Stimulated activated CD8-positive, alpha-beta memory T cell treated with anti-CD3 and anti-CD28 coated beads, Interleukin-4, amount 100 ng/mL, for 1 hour (primary cell): ENCODE measurements around the gene TSHZ1.

Experiments used
- DNase-seq, 2 donors: peaks; one replicate each; pipeline ENCODE4 v3.0.0-alpha.2; 2020; ENCODE audit warnings: low read depth in 2 of 2, low spot score in 1 of 2

The TSHZ1 gene

GRCh38 chr18:75268364-75268646 is 57.7 kb downstream of the TSHZ1 start:
- DNase-seq, result no peak

DNA sequence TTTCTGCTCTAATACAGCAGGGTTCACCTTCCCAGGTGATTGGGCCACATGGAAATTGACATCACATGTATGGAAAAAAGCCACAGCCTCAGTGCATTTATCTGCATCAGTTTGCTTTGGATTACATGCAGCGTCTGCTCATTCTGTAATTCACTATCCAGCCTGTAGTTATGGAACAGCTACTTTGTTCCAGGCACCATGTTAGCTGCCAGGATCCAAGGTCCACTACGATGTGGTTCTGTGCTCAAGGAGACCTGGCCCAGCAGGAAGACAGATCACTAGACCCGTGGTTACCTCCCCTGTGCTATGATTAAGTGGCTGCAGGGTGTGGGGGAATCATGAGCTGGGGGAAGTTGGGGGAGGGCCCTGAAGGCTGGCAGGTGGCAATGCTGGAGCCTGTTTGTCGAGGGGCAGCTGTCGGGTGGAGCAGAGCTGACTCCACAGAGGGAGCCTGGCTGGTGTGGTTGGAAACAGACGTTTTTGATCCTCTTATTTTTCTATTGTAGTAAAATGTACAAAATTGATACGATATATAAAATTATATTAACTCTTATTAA is 58.6 kb downstream of the TSHZ1 start:
- no peak for DNase-seq

DNA sequence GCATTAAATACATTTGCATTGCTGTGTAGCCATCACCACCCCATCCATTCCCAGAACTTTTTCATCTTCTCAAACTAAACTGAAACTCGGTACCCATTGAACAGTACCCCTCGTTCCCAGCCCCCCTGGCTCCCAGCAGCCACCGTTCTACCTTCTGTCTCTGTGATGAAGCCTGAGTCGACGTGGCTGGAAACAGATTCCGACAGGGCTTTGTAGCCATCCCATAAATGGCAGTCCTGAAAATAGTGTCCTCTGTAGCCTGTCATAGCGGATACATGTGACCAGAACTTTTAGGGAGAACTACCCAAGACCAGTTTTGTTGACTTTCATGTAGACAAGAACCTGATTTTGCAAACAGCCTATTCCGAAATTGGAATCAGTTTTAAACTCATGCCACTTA is 59.1 kb downstream of the TSHZ1 start:
- DNase-seq, result no peak

DNA sequence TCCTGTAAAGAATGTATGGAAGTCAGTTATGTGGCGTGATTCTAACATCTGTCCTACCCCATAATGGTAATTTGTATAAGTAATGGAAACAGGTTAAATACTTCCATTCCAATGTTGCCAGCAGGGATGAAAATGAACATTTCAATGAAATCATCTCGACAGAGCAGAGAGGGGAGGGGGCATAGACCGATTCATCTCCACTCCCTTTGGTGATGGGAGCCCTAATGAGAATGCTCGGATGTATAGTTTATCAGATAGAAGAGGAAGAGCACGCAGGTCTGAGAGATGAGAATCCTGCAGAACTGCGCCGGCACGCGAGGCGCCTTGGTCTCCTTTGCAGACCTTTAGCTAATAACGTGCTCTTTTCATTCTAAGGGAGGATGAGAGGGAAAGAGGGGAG is 61.4 kb downstream of the TSHZ1 start:
- DNase-seq, result no peak

DNA sequence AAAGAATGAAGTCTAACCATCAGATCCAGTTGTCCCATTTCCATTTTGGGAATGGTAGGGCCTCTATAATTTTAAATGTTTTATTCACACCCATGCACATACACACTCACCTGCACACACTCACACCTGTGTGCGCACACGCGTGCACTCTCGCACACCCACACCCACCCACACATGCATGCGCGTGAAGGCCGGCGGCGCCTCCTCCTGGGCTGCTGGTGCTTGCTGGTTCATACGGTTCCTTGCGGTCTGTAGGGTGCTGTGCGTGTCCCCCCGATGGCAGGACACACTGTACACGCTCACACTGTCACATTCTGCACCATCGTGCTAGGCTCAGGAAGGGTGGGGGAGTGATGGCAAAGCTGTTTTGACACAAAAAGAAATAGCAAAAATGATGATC is 63.2 kb downstream of the TSHZ1 start:
- no peak for DNase-seq

GRCh38 chr18:75275226-75275625 is 64.6 kb downstream of the TSHZ1 start:
- DNase-seq, result no peak

GRCh38 chr18:75276818-75277609 is 66.4 kb downstream of the TSHZ1 start:
- no peak for DNase-seq

DNA sequence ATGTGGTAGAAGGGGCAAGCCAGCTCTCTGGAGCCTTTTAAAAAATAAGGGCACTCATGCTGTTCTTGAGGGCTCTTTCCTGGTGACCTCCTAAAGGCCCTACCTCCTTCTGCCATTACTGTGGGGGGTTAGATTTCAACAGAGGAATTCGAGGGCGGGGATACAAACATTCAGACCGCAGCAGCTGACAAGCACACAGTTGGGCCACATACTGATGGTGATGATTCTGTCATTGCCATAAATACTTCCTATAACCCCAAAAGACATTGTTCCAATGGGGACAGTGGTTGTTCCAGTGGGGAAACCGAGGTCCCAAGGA is 67.0 kb downstream of the TSHZ1 start:
- DNase-seq, result no peak

DNA sequence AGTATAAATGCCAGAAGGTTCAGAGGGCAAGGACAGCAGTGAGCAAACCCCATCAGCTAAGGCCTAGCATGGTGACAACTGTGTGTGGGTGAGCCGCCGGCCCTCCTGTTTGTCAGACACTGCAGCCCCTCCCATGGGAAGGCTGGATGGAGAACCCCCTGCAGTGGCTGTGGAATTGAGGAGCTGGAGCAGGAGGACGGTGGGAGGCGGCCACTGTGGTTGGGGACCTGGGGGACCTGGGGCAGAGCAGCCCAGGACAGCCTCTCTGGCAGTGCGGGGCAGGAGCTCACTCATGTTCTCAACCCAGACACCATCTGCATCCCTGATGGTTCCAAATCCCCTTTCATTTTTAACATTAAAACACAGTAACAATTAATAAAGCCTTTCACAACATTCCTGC is 68.8 kb downstream of the TSHZ1 start:
- no peak for DNase-seq

- no peak for DNase-seq
These were observed 70.1 kb downstream of the TSHZ1 start for GRCh38 chr18:75280427-75281280.

DNA sequence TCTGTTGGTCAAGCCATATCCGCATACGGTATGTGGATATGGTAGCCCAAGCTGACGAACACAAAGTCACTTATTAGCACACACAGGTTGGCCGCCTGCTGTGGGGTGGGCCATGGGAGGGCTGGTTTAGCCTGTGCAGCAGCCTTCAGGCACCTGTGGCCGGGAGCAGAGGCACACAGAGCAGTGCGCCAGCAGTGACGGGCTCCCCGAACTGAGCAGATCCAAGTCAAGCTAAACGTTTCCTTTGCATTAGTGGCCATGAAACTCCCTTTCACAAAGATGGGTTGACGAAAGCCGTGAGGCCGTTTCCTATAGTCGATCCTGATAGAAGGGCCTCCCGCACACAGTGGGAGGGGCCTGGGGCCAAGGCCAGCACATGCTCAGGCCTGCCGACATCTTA is 72.1 kb downstream of the TSHZ1 start:
- no peak for DNase-seq

- no peak for DNase-seq
These were observed 73.1 kb downstream of the TSHZ1 start for GRCh38 chr18:75283731-75284130.

GRCh38 chr18:75284566-75284965 is 74.0 kb downstream of the TSHZ1 start:
- DNase-seq, result no peak

- no peak for DNase-seq
These were observed 75.3 kb downstream of the TSHZ1 start for GRCh38 chr18:75285876-75286275.

GRCh38 chr18:75287006-75287405 is 76.4 kb downstream of the TSHZ1 start:
- DNase-seq, result no peak

DNA sequence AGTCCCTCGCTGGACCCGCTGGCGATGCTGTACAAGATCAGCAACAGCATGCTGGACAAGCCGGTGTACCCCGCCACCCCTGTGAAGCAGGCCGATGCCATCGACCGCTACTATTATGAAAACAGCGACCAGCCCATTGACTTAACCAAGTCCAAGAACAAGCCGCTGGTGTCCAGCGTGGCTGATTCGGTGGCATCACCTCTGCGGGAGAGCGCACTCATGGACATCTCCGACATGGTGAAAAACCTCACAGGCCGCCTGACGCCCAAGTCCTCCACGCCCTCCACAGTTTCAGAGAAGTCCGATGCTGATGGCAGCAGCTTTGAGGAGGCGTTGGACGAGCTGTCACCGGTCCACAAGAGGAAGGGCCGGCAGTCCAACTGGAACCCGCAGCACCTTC is 77.1 kb downstream of the TSHZ1 start:
- no peak for DNase-seq

DNA sequence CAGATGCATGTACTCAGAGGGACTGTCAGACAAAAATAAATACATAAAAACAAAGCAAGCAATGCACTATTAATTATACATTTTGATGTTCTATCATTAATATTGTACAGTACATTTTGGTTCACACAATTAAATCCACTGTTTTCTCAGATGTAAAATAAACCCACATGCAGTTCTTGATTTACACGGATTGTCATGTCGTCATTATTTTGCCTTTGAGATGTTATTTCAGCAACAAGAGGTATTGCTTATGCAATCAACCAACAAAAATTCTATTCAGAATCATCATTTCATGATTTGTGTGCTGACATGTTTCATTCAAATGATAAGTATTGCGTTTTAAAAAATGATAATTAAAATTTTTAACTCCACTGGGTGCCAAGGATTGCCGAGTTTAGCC is 79.2 kb downstream of the TSHZ1 start:
- DNase-seq, result no peak

DNA sequence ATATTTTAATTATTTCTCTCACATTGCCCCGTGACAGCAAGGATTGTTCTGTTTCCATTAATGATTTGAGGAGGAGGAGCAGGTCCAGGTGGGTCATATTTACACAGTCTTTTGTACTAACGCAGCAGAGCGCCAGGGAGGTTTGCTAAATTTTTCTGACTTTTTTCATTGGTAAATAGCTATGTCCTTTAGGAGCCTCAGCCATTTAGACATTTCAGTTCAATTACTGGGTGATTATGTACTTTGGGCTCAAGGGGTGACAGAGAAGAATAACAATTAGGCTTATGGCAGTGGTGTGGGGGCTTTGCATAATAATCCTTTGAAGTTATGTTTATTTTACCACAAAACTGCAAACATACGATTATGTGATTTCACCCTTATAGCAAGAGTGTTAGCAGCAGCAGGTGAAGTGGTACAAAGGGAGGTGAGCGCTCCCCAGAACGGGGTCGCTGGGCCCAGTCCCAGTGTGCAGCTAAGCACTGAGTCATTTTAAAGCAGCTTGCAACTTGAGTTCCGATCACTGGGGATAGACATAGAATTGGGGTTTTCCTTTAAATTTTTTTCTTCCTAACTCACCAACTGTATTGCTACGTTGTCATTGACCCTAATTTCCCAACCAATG is 80.3 kb downstream of the TSHZ1 start:
- no peak for DNase-seq

GRCh38 chr18:75291460-75291859 is 80.9 kb downstream of the TSHZ1 start:
- DNase-seq, result no peak

- DNase-seq, result no peak
These were observed 83.0 kb downstream of the TSHZ1 start for GRCh38 chr18:75293591-75293990.

DNA sequence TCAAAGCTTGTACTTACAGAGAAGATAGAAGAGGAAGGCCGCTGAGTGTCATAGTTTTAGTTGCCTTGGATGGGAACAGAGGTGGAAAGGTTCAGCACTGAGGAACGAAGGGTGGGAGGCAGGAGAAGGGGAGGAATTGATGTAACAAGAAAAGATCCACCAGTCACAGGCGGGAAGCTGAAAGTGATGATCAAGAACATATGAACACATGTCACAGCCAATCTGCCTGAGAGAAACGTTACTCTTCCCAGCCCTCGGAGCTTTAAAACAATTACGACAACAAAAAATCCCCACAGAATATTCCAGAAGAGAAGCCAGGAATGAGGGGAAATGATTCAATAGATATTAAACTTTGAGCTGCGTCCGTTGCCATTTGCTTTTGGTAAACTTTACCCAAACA is 87.1 kb downstream of the TSHZ1 start:
- DNase-seq, result no peak
